ENCODE data around the gene SAMD13. TPM values are rescaled to one million over a fixed set of nuclear protein-coding genes. Genes with fewer than 3 reads are reported as not detected.

Gene SAMD13
- total and polyA plus RNA-seq, 10 of the 15 experiments (the other 5 are each of a cell fraction or from before 2014, with no cell fraction given), result 0.81 to 1.9 (median 1.2) TPM; not detected in 1

- TF ChIP-seq, protein P1, sequence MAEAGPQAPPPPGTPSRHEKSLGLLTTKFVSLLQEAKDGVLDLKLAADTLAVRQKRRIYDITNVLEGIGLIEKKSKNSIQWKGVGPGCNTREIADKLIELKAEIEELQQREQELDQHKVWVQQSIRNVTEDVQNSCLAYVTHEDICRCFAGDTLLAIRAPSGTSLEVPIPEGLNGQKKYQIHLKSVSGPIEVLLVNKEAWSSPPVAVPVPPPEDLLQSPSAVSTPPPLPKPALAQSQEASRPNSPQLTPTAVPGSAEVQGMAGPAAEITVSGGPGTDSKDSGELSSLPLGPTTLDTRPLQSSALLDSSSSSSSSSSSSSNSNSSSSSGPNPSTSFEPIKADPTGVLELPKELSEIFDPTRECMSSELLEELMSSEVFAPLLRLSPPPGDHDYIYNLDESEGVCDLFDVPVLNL (IDR thresholded peaks at IDR 0.05; ENCODE audit: low read depth, low read length), result no peak
- TF ChIP-seq ATF7 (IDR thresholded peaks at IDR 0.05; ENCODE audit: low read depth) (no peak), ZNF24 (IDR thresholded peaks at IDR 0.05) (no peak)
Observed at GRCh38 chr1:84301004-84301784, at the start of gene SAMD13 (continued).

- FAIRE-seq, result no peak
- BruUV-seq (replicated peaks), result no TSS peak
- Histone ChIP-seq H3K27me3 (replicated peaks in 1 of 2; ENCODE audit: control insufficient read depth in 2 of 2, insufficient read depth in 2 of 2, low read length in 1 of 2) (no peaks in the 10 kb centered on the region), H3K4me1 (ENCODE audit: control insufficient read depth, insufficient read depth, low read length) (no peaks in the 10 kb centered on the region), H3K27ac (ENCODE audit: control insufficient read depth, insufficient read depth) (no peak overlapping the region), H3K9me3 (replicated peaks; ENCODE audit: control insufficient read depth, insufficient read depth, low read length) (no peaks in the 10 kb centered on the region), H3K9ac (ENCODE audit: control insufficient read depth, insufficient read depth, low read length) (no peak overlapping the region), H3K36me3 (ENCODE audit: control insufficient read depth in 2 of 2, insufficient read depth in 2 of 2, low read length in 1 of 2) (no peaks in the 10 kb centered on the region), H3K79me2 (ENCODE audit: control insufficient read depth, insufficient read depth, low read length) (no peaks in the 10 kb centered on the region), H3K4me3 (no peak overlapping the region), H3K4me2 (ENCODE audit: control insufficient read depth, insufficient read depth) (no peak overlapping the region), H4K20me1 (ENCODE audit: control insufficient read depth, insufficient read depth) (no peaks in the 10 kb centered on the region), H2AFZ (ENCODE audit: control insufficient read depth, low read depth, low read length) (no peak overlapping the region)
- ChIA-PET POLR2A (no interaction called here), CTCF (interaction anchor here (0.7 kb wide), 1 partner anchor 131 kb away, joined by 3 read pairs; no protein-coding TSS in a partner anchor), SMC1A (ENCODE audit: uncharacterized antibody, unreplicated experiment) (no interaction called here), RAD21 (ENCODE audit: unreplicated experiment) (no interaction called here)
- intact Hi-C loops (cut with micrococcal nuclease; ENCODE audit: unreplicated experiment), result no loop called here
- WGBS (ENCODE audit: insufficient coverage, insufficient replicate concordance, low lambda C conversion rate, missing lambda C conversion rate), result 62% methylated on average over 2 of the region's 2 CpGs
- no peak for ATAC-seq
- DNase-seq (ENCODE audit: low read depth, low spot score), result no peak
- TF ChIP-seq NRF1 (conservative IDR thresholded peaks at IDR 0.05; ENCODE audit: low read depth, low read length) (no peak), CHD2 (IDR thresholded peaks at IDR 0.05; ENCODE audit: borderline replicate concordance, low read depth, low read length) (no peak), ZNF207 (IDR thresholded peaks at IDR 0.05; ENCODE audit: borderline replicate concordance) (no peak), CUX1 (IDR thresholded peaks at IDR 0.05; ENCODE audit: insufficient replicate concordance, low read depth, low read length) (no peak), TAF1 (IDR thresholded peaks at IDR 0.05; ENCODE audit: borderline replicate concordance, low read depth, low read length) (no peak), MTA3 (IDR thresholded peaks at IDR 0.05; ENCODE audit: borderline replicate concordance, low read length) (no peak), IRF4 (IDR thresholded peaks at IDR 0.05; ENCODE audit: low read depth, low read length) (no peak), POU2F2 (IDR thresholded peaks at IDR 0.05; ENCODE audit: borderline replicate concordance, low read depth, low read length) (no peak)
- TF ChIP-seq, protein P2, sequence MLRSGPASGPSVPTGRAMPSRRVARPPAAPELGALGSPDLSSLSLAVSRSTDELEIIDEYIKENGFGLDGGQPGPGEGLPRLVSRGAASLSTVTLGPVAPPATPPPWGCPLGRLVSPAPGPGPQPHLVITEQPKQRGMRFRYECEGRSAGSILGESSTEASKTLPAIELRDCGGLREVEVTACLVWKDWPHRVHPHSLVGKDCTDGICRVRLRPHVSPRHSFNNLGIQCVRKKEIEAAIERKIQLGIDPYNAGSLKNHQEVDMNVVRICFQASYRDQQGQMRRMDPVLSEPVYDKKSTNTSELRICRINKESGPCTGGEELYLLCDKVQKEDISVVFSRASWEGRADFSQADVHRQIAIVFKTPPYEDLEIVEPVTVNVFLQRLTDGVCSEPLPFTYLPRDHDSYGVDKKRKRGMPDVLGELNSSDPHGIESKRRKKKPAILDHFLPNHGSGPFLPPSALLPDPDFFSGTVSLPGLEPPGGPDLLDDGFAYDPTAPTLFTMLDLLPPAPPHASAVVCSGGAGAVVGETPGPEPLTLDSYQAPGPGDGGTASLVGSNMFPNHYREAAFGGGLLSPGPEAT (IDR thresholded peaks at IDR 0.05; ENCODE audit: low read depth), result no peak
- in situ Hi-C loops (cut with MboI), result no loop called here
Observed at GRCh38 chr1:84253036-84253435, 48.5 kb upstream of the SAMD13 start.

Measured in GM12878 (cell line).